Fibroblast of lung (primary cell): ENCODE measurements around the gene ELFN2. TPM values are rescaled to one million over a fixed set of nuclear protein-coding genes. Genes with fewer than 3 reads are reported as not detected.

Experiments
- DNase-seq, 2 donors: peaks; one replicate each; pipeline versions ENCODE4 v3.0.0 to v3.0.0-alpha.2; 2010; ENCODE audit warnings: low read depth in 2 of 2
- H2AFZ ChIP-seq: 2 replicates; pipeline ENCODE4 v1.5.1; 2012; ENCODE audit warnings: low read length, control low read depth, inconsistent platforms
- H3K27ac ChIP-seq: 2 replicates; pipeline ENCODE4 v1.5.1; 2011; ENCODE audit warnings: low read length, control low read depth; ENCODE audit not compliant: insufficient read depth
- H3K27me3 ChIP-seq: 2 replicates; pipeline ENCODE4 v1.5.1; 2011; ENCODE audit warnings: mild to moderate bottlenecking, low read length; ENCODE audit not compliant: control insufficient read depth, insufficient read depth
- H3K36me3 ChIP-seq: 2 replicates; pipeline ENCODE4 v1.5.1; 2011; ENCODE audit warnings: low read length; ENCODE audit not compliant: control insufficient read depth, insufficient read depth
- H3K4me1 ChIP-seq: 2 replicates; pipeline ENCODE4 v1.5.1; 2011; ENCODE audit warnings: low read length; ENCODE audit not compliant: control insufficient read depth, insufficient read depth; ENCODE audit errors: extremely low read depth
- H3K4me2 ChIP-seq: 2 replicates; pipeline ENCODE4 v1.5.1; 2011; ENCODE audit warnings: low read length, control low read depth; ENCODE audit not compliant: insufficient read depth; ENCODE audit errors: extremely low read depth
- H3K4me3 ChIP-seq, 4 experiments: fragments of 200-600 bp in 1 of 4; sonication (generic) in 1 of 4; replicated peaks in 1 of 4; 2 replicates each; pipeline ENCODE4 v1.5.1; 2011 to 2016; ENCODE audit warnings: low read length in 4 of 4, low read depth in 3 of 4, mild to moderate bottlenecking in 3 of 4, control low read depth in 2 of 4, inconsistent platforms in 1 of 4, mixed read lengths in 1 of 4; ENCODE audit not compliant: insufficient read depth in 1 of 4; ENCODE audit errors: control extremely low read depth in 1 of 4
- H3K79me2 ChIP-seq: 2 replicates; pipeline ENCODE4 v1.5.1; 2012; ENCODE audit warnings: mild to moderate bottlenecking, low read length, inconsistent platforms; ENCODE audit not compliant: control insufficient read depth, insufficient read depth
- H3K9ac ChIP-seq: 2 replicates; pipeline ENCODE4 v1.5.1; 2011; ENCODE audit warnings: mild to moderate bottlenecking, low read length, control low read depth; ENCODE audit not compliant: insufficient read depth
- H3K9me3 ChIP-seq: 2 replicates; pipeline ENCODE4 v1.5.1; 2012; ENCODE audit warnings: low read depth, low read length; ENCODE audit not compliant: control insufficient read depth, insufficient read depth
- H4K20me1 ChIP-seq: 2 replicates; pipeline ENCODE4 v1.5.1; 2011; ENCODE audit warnings: low read length; ENCODE audit not compliant: control insufficient read depth, insufficient read depth; ENCODE audit errors: extremely low read depth
- CTCF ChIP-seq, 2 donors: IDR thresholded peaks in 1 of 2; conservative IDR thresholded peaks in 1 of 2; 1 replicate in 1 of 2; 2 replicates in 1 of 2; pipeline ENCODE4 v1.5.1; 2011 to 2012; ENCODE audit warnings: low read length in 2 of 2, control low read depth in 1 of 2, inconsistent platforms in 1 of 2, low read depth in 1 of 2, mild to moderate bottlenecking in 1 of 2
- EZH2 ChIP-seq: IDR thresholded peaks from 2 replicates; pipeline ENCODE4 v1.5.1; 2012; ENCODE audit warnings: low read length, control low read depth, mild to moderate bottlenecking; ENCODE audit errors: missing control alignments
- polyA plus RNA-seq, 2 donors: library from polyadenylated mRNA; depleted of rRNA in 1 of 2; stranded (reverse) in 1 of 2; unstranded in 1 of 2; fragments of >200 nt; gene quantifications; 2 replicates each; pipeline ENCODE4 v1.2.1, GENCODE V29; 2011 to 2012; ENCODE audit warnings: missing spikeins in 1 of 2
- total RNA-seq: library from RNA; depleted of rRNA; stranded (reverse); fragments of >200 nt; gene quantifications from 2 replicates; pipeline ENCODE4 v1.2.1, GENCODE V29; 2014

The ELFN2 gene
- total and polyA plus RNA-seq, 2 donors (not counting 1 experiment from before 2014, with no cell fraction given): under 0.01 to 0.02 TPM

GRCh38 chr22:37451218-37451617 is 23.9 kb upstream of the ELFN2 start:
- Histone ChIP-seq H2AFZ (no peak overlapping the region), H3K36me3 (no peaks in the 10 kb centered on the region), H3K27ac (no peak overlapping the region), H3K4me3 (no peak overlapping the region), H3K27me3 (peaks cover 8% of the 10 kb centered on the region), H4K20me1 (no peaks in the 10 kb centered on the region), H3K79me2 (no peaks in the 10 kb centered on the region), H3K4me1 (peaks cover 18% of the 10 kb centered on the region), H3K4me2 (no peak overlapping the region), H3K9ac (no peak overlapping the region), H3K9me3 (no peaks in the 10 kb centered on the region)
- TF ChIP-seq CTCF (conservative IDR thresholded peaks at IDR 0.05 in 1 of 2, IDR thresholded peaks at IDR 0.05 in 1 of 2; ENCODE audit: low read depth in 1 of 2, low read length in 2 of 2) (no peak), EZH2 (no peak)
- DNase-seq: no peak

GRCh38 chr22:37449331-37450001 is 22.2 kb upstream of the ELFN2 start:
- H3K4me1 ChIP-seq: peaks cover 2% of the 10 kb centered on the region
- H3K9ac ChIP-seq: no peak overlapping the region
- no peak overlapping the region for H3K4me2 ChIP-seq
- no peaks in the 10 kb centered on the region for H3K79me2 ChIP-seq
- no peak overlapping the region for H3K27ac ChIP-seq
- no peak overlapping the region for H2AFZ ChIP-seq
- TF ChIP-seq EZH2: no peak
- no peaks in the 10 kb centered on the region for H3K9me3 ChIP-seq
- DNase-seq: no peak
- no peak overlapping the region for H3K4me3 ChIP-seq
- no peaks in the 10 kb centered on the region for H4K20me1 ChIP-seq
- peaks cover 8% of the 10 kb centered on the region for H3K27me3 ChIP-seq
- no peaks in the 10 kb centered on the region for H3K36me3 ChIP-seq

- Histone ChIP-seq H3K4me3 (no peak overlapping the region), H3K27me3 (peaks cover 8% of the 10 kb centered on the region), H3K36me3 (no peaks in the 10 kb centered on the region), H3K79me2 (no peaks in the 10 kb centered on the region), H3K4me1 (no peaks in the 10 kb centered on the region), H3K4me2 (no peak overlapping the region), H3K27ac (no peak overlapping the region), H3K9me3 (no peaks in the 10 kb centered on the region), H3K9ac (no peak overlapping the region), H2AFZ (no peak overlapping the region), H4K20me1 (no peaks in the 10 kb centered on the region)
- no peak for DNase-seq
- TF ChIP-seq EZH2 (no peak), CTCF (conservative IDR thresholded peaks at IDR 0.05 in 1 of 2, IDR thresholded peaks at IDR 0.05 in 1 of 2; ENCODE audit: low read depth in 1 of 2, low read length in 2 of 2) (no peak)
Measured at GRCh38 chr22:37448516-37449127, 21.3 kb upstream of the ELFN2 start.
